OCI-LY7 (cell line): Measurements from ENCODE around the gene CIROP.

Experiments
- EZH2phosphoT487 ChIP-seq: fragments of 200-600 bp; sonication (generic); IDR thresholded peaks from 2 replicates; pipeline ENCODE4 v1.6.1; 2018; ENCODE audit warnings: low read depth, borderline replicate concordance, mild to moderate bottlenecking, mixed run types, antibody characterized with exemption, low read length, moderate library complexity, mixed read lengths
- TF ChIP-seq, protein P1 (sequence below): fragments of 200-600 bp; sonication (generic); conservative IDR thresholded peaks from 2 replicates; pipeline ENCODE4 v1.5.1; 2014; ENCODE audit warnings: mild to moderate bottlenecking, antibody characterized with exemption, low read length, moderate library complexity, mixed read lengths

- TF ChIP-seq, protein P1, sequence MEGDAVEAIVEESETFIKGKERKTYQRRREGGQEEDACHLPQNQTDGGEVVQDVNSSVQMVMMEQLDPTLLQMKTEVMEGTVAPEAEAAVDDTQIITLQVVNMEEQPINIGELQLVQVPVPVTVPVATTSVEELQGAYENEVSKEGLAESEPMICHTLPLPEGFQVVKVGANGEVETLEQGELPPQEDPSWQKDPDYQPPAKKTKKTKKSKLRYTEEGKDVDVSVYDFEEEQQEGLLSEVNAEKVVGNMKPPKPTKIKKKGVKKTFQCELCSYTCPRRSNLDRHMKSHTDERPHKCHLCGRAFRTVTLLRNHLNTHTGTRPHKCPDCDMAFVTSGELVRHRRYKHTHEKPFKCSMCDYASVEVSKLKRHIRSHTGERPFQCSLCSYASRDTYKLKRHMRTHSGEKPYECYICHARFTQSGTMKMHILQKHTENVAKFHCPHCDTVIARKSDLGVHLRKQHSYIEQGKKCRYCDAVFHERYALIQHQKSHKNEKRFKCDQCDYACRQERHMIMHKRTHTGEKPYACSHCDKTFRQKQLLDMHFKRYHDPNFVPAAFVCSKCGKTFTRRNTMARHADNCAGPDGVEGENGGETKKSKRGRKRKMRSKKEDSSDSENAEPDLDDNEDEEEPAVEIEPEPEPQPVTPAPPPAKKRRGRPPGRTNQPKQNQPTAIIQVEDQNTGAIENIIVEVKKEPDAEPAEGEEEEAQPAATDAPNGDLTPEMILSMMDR = no peak
- TF ChIP-seq EZH2phosphoT487 = no peak
These were observed 37.7 kb downstream of the CIROP start for GRCh38 chr14:23066855-23067744.
